Right cardiac atrium (tissue), 5 donors: ENCODE data around the gene HK1. TPM values are rescaled to one million over a fixed set of nuclear protein-coding genes. Genes with fewer than 3 reads are reported as not detected.

Experiments used
- ATAC-seq, 2 donors: fragments of 200-7000 bp; cut with Tn5 transposase; one replicate each; pipeline versions ENCODE4 v1.8.0 to v1.9.1; 2020; ENCODE audit warnings: moderate library complexity in 2 of 2, mild to moderate bottlenecking in 1 of 2
- DNase-seq, 3 donors: peaks; one replicate each; pipeline ENCODE4 v3.0.0-alpha.2; 2020
- H3K27ac ChIP-seq: one replicate; pipeline ENCODE4 v1.5.1; 2013; ENCODE audit warnings: mild to moderate bottlenecking, low read length, control low read depth, moderate library complexity
- H3K27me3 ChIP-seq: one replicate; pipeline ENCODE4 v1.6.1; 2013; ENCODE audit not compliant: control insufficient read depth, insufficient read depth
- H3K4me1 ChIP-seq: one replicate; pipeline ENCODE4 v1.6.1; 2013; ENCODE audit warnings: low read length; ENCODE audit not compliant: control insufficient read depth, insufficient read depth
- H3K4me3 ChIP-seq: one replicate; pipeline ENCODE4 v1.5.1; 2013; ENCODE audit warnings: low read length, control low read depth
- H3K9me3 ChIP-seq: one replicate; pipeline ENCODE4 v1.6.1; 2013; ENCODE audit warnings: low read length; ENCODE audit not compliant: control insufficient read depth
- WGBS: extraction: QIAGEN DNeasy Blood & Tissue Kit; methylation state at CpG from one replicate; pipeline ENCODE4 v1.1.7; 2013; 5-methylcytosine and 5-hydroxymethylcytosine counted together
- intact Hi-C, 4 donors: fragments of 100-400 bp; cut with DNase I; formaldehyde crosslinking; loops; one replicate each; pipeline versions ENCODE4 v1.11.0 to v1.14.0; 2022 to 2023
- polyA plus RNA-seq: library from polyadenylated mRNA; stranded (reverse); fragments of 200-250 nt; gene quantifications from one replicate; pipeline ENCODE4 v1.2.3, GENCODE V29; 2013
- total RNA-seq, 4 donors: library from RNA; stranded (reverse); fragmentation: NEBNext Ultra II Directional; extraction: Animal tissue kit (Norgen Biotek cat#: 25700); gene quantifications; one replicate each; pipeline ENCODE4 v1.2.1, GENCODE V29; 2021
- donor health status: healthy with polysubstance abuse.
- donor health status: DM: no; HTN: yes; CAD: no.
- donor health status: DM: no; HTN: no; CAD: no.
- donor health status: DM: no; HTN: yes; CAD: no; lungs with severe emphysema.
- donor health status: DM: yes; HTN: yes; CAD: no.

The HK1 gene
- total and polyA plus RNA-seq, 5 donors = 165 to 313 (median 278) TPM

DNA sequence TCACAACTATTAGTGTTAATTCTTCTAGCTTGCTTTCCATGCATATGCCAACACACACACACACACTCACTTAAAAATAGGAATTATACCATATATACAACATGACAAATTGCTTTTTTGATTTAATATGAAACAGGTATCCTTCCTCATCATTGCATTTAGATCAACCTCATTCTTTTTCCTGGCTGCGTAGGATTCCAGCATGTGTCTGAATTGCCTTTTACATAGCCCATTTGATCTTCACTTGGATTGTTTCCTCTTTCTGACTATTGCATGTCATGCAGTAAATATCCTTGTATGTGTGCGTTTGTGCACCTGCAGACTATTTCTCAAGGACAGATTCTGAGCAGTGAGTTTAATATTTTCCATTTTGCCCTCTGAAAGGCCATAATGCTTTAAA lies 110.2 kb downstream of the HK1 start:
- Histone ChIP-seq H3K4me3 (no peak overlapping the region), H3K4me1 (no peaks in the 10 kb centered on the region), H3K9me3 (no peaks in the 10 kb centered on the region), H3K27me3 (no peaks in the 10 kb centered on the region), H3K27ac (no peak overlapping the region)
- DNase-seq (no peak), ATAC-seq (no peak)
- WGBS = 93% methylated on average over 2 of the region's 2 CpGs
- intact Hi-C loops = no loop called here

DNA sequence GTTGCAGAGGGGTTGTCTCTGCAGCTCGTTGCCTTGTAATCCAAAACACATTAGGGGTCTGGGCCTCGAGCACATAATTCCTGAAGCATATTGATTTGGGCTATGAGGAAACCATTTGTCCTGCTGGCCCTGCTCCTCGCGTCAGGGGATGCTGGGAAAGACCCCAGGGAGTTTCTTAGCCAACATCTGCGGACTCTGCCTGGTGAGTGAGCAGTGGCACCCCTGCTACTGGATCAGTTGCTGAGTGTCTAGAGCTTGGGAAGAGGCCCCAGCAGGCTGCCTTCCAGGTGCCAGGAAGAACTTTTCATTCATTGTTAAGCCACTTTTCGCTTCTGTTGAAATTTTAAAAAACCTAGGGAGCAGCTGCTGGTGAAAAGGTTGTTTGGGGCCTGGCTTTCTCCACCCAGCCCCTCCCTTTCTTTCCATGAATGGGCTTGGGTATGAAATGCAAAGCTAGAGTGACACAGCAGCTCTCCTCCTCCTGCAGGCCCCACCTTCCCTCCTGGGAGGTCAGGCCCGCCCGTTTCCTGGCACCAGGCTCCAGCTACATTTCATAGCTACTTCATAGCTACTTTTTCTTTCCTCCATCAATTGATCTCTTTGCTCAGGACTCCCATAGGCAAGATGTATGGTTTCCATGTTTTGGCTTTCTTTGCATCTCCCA lies 111.7 kb downstream of the HK1 start:
- no peaks in the 10 kb centered on the region for H3K4me1 ChIP-seq
- no peak overlapping the region for H3K27ac ChIP-seq
- 52% methylated on average over 8 of the region's 8 CpGs for WGBS
- no peak overlapping the region for H3K4me3 ChIP-seq
- H3K9me3 ChIP-seq = no peaks in the 10 kb centered on the region
- no peaks in the 10 kb centered on the region for H3K27me3 ChIP-seq
- intact Hi-C loops = loop anchor here in 2 of 4 donors (5.0 kb wide), 2 partner anchors 73 to 153 kb away; no protein-coding TSS in a partner anchor
- ATAC-seq = peak; percentile 77 to 79
- peak; percentile 72 to 88 (median 86) for DNase-seq

DNA sequence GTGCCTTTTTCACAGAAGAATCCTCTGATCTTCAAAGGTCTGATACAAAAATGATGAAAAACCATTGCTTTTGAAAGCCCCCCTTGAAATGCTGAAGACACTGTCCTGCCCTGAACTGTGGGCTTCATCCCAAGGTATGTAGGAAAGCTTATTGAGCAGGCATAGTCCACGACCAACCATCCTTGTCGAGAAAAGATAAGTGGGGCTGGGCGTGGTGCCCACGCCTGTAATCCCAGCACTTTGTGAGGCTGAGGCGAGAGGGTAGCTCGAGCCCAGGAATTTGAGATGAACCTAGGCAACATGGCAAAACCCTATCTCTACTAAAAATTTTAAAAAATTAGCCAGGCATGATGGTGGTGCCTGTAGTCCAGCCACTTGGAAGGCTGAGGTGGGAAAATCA lies 112.9 kb downstream of the HK1 start:
- no peaks in the 10 kb centered on the region for H3K27me3 ChIP-seq
- no peak overlapping the region for H3K27ac ChIP-seq
- H3K4me3 ChIP-seq = no peak overlapping the region
- intact Hi-C loops = loop anchor here in 2 of 4 donors (5.0 kb wide), 2 partner anchors 74 to 154 kb away; no protein-coding TSS in a partner anchor
- H3K9me3 ChIP-seq = no peaks in the 10 kb centered on the region
- peak; percentile 13 to 37 for ATAC-seq
- no peaks in the 10 kb centered on the region for H3K4me1 ChIP-seq
- peak in 1 of 3 donors; percentile 72 for DNase-seq
- 48% methylated on average over 6 of the region's 6 CpGs for WGBS

DNA sequence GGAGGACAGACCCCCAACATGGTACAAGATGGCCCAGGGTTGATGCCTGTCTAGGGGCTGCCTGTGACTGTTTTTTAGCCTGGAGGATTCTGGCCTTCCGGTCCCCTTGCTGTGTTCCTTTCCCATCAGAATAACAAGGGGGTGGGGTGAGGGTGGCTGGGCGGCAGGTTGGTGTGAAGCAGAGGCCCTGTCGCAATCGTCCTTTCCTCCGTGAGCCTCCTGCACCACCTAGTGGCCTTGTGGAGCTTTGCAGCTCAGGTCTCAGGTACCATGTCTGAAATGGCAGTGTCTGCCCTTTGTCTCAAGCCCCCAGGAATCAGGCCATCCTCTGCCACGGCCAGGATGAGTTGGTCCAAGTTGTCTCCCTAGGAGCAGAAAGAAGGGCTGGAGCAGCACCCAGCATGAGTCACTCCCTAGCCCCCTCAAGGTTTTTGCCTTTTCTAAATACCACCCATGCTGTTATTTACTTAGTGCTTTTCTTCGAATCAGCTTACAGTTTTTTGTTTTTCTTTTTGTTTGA lies 114.2 kb downstream of the HK1 start:
- H3K27me3 ChIP-seq = no peaks in the 10 kb centered on the region
- ATAC-seq = peak; percentile 87 to 90
- intact Hi-C loops = loop anchor here (2.0 to 5.0 kb wide), 4 partner anchors 75 to 156 kb away; no protein-coding TSS in a partner anchor
- WGBS = 12% methylated on average over 7 of the region's 7 CpGs
- H3K27ac ChIP-seq = peak overlapping the region; percentile 9
- no peak overlapping the region for H3K4me3 ChIP-seq
- H3K9me3 ChIP-seq = no peaks in the 10 kb centered on the region
- H3K4me1 ChIP-seq = no peaks in the 10 kb centered on the region
- DNase-seq = peak; percentile 85 to 94 (median 93)

DNA sequence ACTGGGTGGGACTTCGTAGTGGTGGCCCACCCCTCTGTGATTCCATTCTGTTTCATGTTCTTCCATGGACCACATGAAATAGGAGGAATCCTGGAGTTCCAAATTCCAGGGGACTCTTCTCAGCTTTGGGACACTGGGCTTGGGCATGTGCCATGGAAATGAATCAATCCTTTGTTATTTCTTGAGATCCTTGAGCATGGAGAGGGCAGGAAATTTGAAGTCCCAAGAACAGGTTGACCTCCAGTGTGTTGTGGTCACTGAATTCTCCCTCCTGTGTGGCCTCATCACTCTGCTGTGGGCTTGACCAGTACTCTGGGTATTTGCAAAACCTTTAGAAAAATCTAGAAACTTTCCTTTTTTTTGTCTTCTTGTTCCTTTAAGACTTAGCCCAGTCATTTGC lies 115.7 kb downstream of the HK1 start:
- intact Hi-C loops = loop anchor here in 2 of 4 donors (5.0 kb wide), 2 partner anchors 77 to 157 kb away; no protein-coding TSS in a partner anchor
- DNase-seq (peak in 1 of 3 donors; percentile 12), ATAC-seq (no peak)
- peaks cover 3% of the 10 kb centered on the region for H3K4me1 ChIP-seq
- H3K27me3 ChIP-seq = no peaks in the 10 kb centered on the region
- H3K27ac ChIP-seq = no peak overlapping the region
- H3K4me3 ChIP-seq = no peak overlapping the region
- no peaks in the 10 kb centered on the region for H3K9me3 ChIP-seq
- 70% methylated on average over 1 of the region's 1 CpG for WGBS

DNA sequence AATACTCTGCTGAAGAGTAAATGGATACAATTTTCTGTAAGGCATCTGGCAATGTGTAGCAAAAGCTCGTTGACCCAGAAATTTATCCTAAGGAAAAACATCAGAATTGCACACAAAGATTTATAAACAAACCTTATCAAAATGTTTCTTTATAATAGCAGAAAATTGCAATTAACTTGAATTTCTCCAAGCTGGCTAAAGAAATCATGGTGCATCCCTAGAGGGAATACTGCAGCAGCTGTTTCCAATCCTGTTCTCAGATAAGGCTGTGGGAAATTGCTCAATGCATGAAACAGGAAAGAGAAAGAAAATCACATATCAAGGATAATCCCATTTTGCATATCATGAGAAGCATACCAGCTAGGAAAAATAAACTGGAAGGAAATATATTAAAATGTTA lies 119.7 kb downstream of the HK1 start:
- intact Hi-C loops = no loop called here
- no peak overlapping the region for H3K27ac ChIP-seq
- 51% methylated on average over 1 of the region's 1 CpG for whole genome bisulfite sequencing
- H3K4me1 ChIP-seq = peaks cover 3% of the 10 kb centered on the region
- H3K4me3 ChIP-seq = no peak overlapping the region
- DNase-seq (no peak), ATAC-seq (peak; percentile 34 to 51)
- H3K9me3 ChIP-seq = no peaks in the 10 kb centered on the region
- H3K27me3 ChIP-seq = no peaks in the 10 kb centered on the region

DNA sequence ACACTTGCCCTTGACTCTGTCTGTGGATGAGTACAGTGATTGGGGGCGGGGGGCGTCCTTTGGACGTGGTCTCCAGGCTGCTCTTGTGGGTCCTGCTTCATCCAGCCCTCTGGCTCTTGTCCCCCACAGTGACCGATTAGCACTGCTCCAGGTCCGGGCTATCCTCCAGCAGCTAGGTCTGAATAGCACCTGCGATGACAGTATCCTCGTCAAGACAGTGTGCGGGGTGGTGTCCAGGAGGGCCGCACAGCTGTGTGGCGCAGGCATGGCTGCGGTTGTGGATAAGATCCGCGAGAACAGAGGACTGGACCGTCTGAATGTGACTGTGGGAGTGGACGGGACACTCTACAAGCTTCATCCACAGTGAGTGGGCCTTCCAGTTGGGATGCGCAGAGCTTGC lies 120.2 kb downstream of the HK1 start:
- peaks cover 3% of the 10 kb centered on the region for H3K4me1 ChIP-seq
- WGBS = 60% methylated on average over 16 of the region's 16 CpGs
- intact Hi-C loops = no loop called here
- ATAC-seq = peak; percentile 15 to 22
- no peaks in the 10 kb centered on the region for H3K9me3 ChIP-seq
- H3K4me3 ChIP-seq = no peak overlapping the region
- no peaks in the 10 kb centered on the region for H3K27me3 ChIP-seq
- peak in 1 of 3 donors; percentile 56 for DNase-seq
- peak overlapping the region; percentile 60 for H3K27ac ChIP-seq

DNA sequence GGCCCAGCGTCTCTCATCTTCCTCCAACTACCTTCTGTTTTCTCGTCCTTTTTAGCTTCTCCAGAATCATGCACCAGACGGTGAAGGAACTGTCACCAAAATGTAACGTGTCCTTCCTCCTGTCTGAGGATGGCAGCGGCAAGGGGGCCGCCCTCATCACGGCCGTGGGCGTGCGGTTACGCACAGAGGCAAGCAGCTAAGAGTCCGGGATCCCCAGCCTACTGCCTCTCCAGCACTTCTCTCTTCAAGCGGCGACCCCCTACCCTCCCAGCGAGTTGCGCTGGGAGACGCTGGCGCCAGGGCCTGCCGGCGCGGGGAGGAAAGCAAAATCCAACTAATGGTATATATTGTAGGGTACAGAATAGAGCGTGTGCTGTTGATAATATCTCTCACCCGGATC lies 122.6 kb downstream of the HK1 start:
- Histone ChIP-seq H3K9me3 (no peaks in the 10 kb centered on the region), H3K27me3 (no peaks in the 10 kb centered on the region), H3K4me3 (no peak overlapping the region), H3K27ac (no peak overlapping the region), H3K4me1 (peaks cover 3% of the 10 kb centered on the region)
- WGBS = 92% methylated on average over 23 of the region's 23 CpGs
- no peak for ATAC-seq
- DNase-seq = peak in 1 of 3 donors; percentile 39
- intact Hi-C loops = no loop called here

DNA sequence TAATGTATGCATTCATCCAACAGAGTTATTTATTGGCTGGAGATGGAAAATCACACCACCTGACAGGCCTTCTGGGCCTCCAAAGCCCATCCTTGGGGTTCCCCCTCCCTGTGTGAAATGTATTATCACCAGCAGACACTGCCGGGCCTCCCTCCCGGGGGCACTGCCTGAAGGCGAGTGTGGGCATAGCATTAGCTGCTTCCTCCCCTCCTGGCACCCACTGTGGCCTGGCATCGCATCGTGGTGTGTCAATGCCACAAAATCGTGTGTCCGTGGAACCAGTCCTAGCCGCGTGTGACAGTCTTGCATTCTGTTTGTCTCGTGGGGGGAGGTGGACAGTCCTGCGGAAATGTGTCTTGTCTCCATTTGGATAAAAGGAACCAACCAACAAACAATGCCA lies 123.1 kb downstream of the HK1 start:
- ATAC-seq = no peak
- H3K27ac ChIP-seq = no peak overlapping the region
- no peak for DNase-seq
- intact Hi-C loops = no loop called here
- peaks cover 3% of the 10 kb centered on the region for H3K4me1 ChIP-seq
- no peak overlapping the region for H3K4me3 ChIP-seq
- no peaks in the 10 kb centered on the region for H3K9me3 ChIP-seq
- H3K27me3 ChIP-seq = no peaks in the 10 kb centered on the region
- 84% methylated on average over 11 of the region's 11 CpGs for WGBS

GRCh38 chr10:69402386-69402785 lies 124.1 kb downstream of the HK1 start:
- WGBS = 50% methylated on average over 6 of the region's 6 CpGs
- H3K9me3 ChIP-seq = no peaks in the 10 kb centered on the region
- H3K4me1 ChIP-seq = peaks cover 6% of the 10 kb centered on the region
- H3K4me3 ChIP-seq = no peak overlapping the region
- H3K27me3 ChIP-seq = no peaks in the 10 kb centered on the region
- intact Hi-C loops = no loop called here
- peak in 2 of 3 donors; percentile 59 to 66 for DNase-seq
- H3K27ac ChIP-seq = no peak overlapping the region
- ATAC-seq = no peak

GRCh38 chr10:69403066-69403465 lies 124.8 kb downstream of the HK1 start:
- Histone ChIP-seq H3K27ac (no peak overlapping the region), H3K9me3 (no peaks in the 10 kb centered on the region), H3K27me3 (no peaks in the 10 kb centered on the region), H3K4me3 (no peak overlapping the region), H3K4me1 (peaks cover 12% of the 10 kb centered on the region)
- ATAC-seq (no peak), DNase-seq (peak in 1 of 3 donors; percentile 21)
- 71% methylated on average over 1 of the region's 1 CpG for WGBS
- intact Hi-C loops = no loop called here
